ENCODE results near the gene GPR107.

GPR107 gene

GRCh38 chr9:130027533-130028365, 26.0 kb upstream of the GPR107 start:
- no peak for DNase-seq (ENCODE audit: low read depth)

GRCh38 chr9:130028493-130029222, 25.0 kb upstream of the GPR107 start:
- no peak for DNase-seq (ENCODE audit: low read depth)

GRCh38 chr9:130029223-130029973, 24.3 kb upstream of the GPR107 start:
- no peak for DNase-seq (ENCODE audit: low read depth)

GRCh38 chr9:130030651-130031127, 23.0 kb upstream of the GPR107 start:
- DNase-seq (ENCODE audit: low read depth): no peak

GRCh38 chr9:130034570-130034969, 19.1 kb upstream of the GPR107 start:
- DNase-seq (ENCODE audit: low read depth): no peak

- no peak for DNase-seq (ENCODE audit: low read depth)
Observed at GRCh38 chr9:130036099-130036498, 17.6 kb upstream of the GPR107 start.

GRCh38 chr9:130039528-130040147, 14.1 kb upstream of the GPR107 start:
- no peak for DNase-seq (ENCODE audit: low read depth)

GRCh38 chr9:130040984-130041647, 12.6 kb upstream of the GPR107 start:
- no peak for DNase-seq (ENCODE audit: low read depth)

- DNase-seq (ENCODE audit: low read depth): no peak
Observed at GRCh38 chr9:130041648-130042405, 11.9 kb upstream of the GPR107 start.

- peak; percentile 28 for DNase-seq (ENCODE audit: low read depth)
Observed at GRCh38 chr9:130042406-130042884, 11.3 kb upstream of the GPR107 start.

- DNase-seq (ENCODE audit: low read depth): peak; percentile 78
Observed at GRCh38 chr9:130042885-130043653, 10.6 kb upstream of the GPR107 start, which contains the start of gene FNBP1. Gene FNBP1, minus strand, starts transcription at chr9:130043189. Its CDS starts 214 bp downstream, at chr9:130042975.

- no peak for DNase-seq (ENCODE audit: low read depth)
Observed at GRCh38 chr9:130043654-130044623, 9.8 kb upstream of the GPR107 start.

GRCh38 chr9:130045725-130046450, 7.8 kb upstream of the GPR107 start:
- no peak for DNase-seq (ENCODE audit: low read depth)

GRCh38 chr9:130049431-130050210, 4.1 kb upstream of the GPR107 start:
- no peak for DNase-seq (ENCODE audit: low read depth)

GRCh38 chr9:130050462-130050861, 3.2 kb upstream of the GPR107 start:
- no peak for DNase-seq (ENCODE audit: low read depth)

GRCh38 chr9:130051855-130052254, 1.9 kb upstream of the GPR107 start:
- no peak for DNase-seq (ENCODE audit: low read depth)

GRCh38 chr9:130053109-130053503, 600 bp upstream of the GPR107 start:
- no peak for DNase-seq (ENCODE audit: low read depth)
